ENCODE data around the gene TTLL10.

Gene TTLL10

DNA sequence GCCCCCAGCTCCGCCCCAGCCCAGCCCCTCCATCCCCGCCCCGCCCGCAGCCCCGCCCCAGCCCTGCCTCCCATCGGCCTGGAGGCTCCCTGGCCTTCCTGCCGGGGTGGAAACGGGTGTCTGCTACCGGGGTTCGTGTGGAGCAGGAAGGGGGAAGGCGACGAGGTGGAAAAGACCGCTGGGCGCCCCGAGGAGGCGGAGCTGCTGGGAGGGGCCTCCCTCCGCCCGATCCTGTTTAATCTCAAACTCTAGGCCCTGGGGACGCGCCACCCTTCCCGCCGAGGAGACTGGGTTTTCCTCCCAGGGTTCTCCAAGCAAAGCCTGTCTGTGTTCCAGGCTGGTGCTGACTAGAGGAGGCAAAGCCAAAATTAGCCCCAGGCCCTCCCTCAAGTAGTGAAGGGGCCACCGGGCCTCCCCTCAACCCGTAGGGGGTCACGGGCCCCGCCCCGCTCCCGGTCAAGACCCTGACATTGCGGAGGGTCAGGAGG lies 16.2 kb upstream of the TTLL10 start:
- DNase-seq (ENCODE audit: low read depth in 4 of 4, low spot score in 1 of 4): peak in 3 of 4 experiments; percentile 37 to 69 (median 42)

GRCh38 chr1:1157914-1158710 lies 15.6 kb upstream of the TTLL10 start:
- no peak for DNase-seq (ENCODE audit: low read depth in 4 of 4, low spot score in 1 of 4)

DNA sequence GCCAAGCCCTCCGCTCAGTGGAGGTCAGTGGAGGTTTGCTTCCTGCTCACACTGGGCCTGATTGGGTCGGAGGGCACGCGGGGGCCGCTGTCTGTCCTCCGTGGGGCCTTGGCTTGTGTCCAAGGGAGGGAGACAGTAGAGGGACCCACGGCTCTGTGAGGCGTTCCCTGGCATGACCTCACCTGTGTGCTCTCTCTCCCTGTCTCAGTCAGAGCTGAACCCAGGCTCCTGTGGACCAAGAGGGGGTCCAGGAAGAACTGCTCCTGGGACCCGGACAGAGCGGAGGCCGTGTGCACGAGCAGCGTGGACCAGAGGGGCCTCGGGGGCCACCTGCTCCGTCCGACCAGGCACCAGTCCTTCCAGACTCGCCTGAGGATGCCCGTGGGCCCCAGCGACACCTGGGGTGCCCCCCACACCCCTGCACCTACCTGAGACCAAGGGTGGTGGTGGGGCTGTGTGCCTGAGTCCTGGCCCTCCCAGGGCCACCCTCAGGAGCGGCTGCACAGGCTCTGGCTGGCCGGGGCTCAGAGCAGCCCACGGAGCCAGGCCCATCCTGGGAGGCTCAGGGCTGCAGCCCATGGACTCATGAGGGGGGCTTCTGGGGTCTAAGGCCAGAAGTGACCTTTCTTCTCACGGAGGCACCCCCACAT lies 13.3 kb upstream of the TTLL10 start:
- DNase-seq (ENCODE audit: low read depth in 4 of 4, low spot score in 1 of 4): no peak

DNA sequence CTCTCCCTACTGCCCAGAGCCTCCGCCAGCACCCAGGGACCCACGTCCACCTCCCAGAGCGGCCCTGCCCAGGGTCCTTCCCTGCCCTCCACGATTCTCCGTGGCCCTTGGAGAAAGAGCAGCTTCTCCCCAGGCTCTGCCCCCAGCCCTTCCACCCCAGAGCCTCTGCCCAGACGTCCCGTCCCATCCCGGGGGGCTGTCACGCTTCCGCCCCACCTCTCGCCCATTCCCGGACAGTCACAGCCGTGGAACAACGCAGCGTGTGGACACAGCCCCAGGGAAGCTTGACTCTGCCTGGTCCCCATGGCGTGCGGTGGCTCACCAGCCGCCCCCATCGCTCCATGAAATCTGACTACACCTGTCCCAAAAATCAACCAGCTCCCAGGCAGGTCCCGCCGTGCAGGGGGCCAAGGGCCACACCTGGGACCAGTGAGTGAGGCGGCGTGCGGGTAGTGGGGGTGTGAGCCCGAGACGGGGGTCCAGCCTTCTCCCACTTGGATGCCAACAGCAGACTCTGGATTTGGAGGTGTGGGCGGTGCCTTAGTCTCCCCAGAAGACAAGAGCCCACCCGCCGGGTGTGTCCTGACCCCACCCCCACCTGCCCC lies 12.5 kb upstream of the TTLL10 start:
- no peak for DNase-seq (ENCODE audit: low read depth in 4 of 4, low spot score in 1 of 4)

DNA sequence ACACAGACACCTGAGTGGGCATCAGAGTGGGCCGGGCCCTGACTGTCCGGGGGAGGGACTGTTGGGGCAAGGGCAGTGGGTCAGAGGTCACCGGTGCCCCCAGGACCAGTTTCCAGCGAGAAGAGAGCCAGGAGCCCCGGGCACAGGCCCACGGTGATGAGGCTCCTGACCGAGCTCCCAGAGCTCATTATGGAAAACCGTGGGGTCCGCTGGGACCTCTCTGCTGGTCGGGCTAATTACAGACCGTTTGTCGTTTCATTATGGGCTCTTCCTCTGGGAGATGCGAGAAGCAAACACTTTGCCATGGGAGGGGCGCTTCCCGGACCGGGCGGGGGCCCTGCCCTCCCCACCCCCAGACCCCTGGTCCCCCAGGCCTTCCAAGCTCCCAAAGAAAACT lies 12.0 kb upstream of the TTLL10 start:
- no peak for DNase-seq (ENCODE audit: low read depth in 4 of 4, low spot score in 1 of 4)

GRCh38 chr1:1162597-1163537 lies 10.8 kb upstream of the TTLL10 start:
- DNase-seq (ENCODE audit: low read depth in 4 of 4, low spot score in 1 of 4): no peak

- no peak for DNase-seq (ENCODE audit: low read depth in 4 of 4, low spot score in 1 of 4)
Observed at GRCh38 chr1:1163538-1164070, 10.1 kb upstream of the TTLL10 start.

GRCh38 chr1:1164361-1164700 lies 9.3 kb upstream of the TTLL10 start:
- DNase-seq (ENCODE audit: low read depth in 4 of 4, low spot score in 1 of 4): no peak

GRCh38 chr1:1164701-1165451 lies 8.8 kb upstream of the TTLL10 start:
- DNase-seq (ENCODE audit: low read depth in 4 of 4, low spot score in 1 of 4): no peak

- no peak for DNase-seq (ENCODE audit: low read depth in 4 of 4, low spot score in 1 of 4)
Observed at GRCh38 chr1:1165485-1165884, 8.2 kb upstream of the TTLL10 start.

DNA sequence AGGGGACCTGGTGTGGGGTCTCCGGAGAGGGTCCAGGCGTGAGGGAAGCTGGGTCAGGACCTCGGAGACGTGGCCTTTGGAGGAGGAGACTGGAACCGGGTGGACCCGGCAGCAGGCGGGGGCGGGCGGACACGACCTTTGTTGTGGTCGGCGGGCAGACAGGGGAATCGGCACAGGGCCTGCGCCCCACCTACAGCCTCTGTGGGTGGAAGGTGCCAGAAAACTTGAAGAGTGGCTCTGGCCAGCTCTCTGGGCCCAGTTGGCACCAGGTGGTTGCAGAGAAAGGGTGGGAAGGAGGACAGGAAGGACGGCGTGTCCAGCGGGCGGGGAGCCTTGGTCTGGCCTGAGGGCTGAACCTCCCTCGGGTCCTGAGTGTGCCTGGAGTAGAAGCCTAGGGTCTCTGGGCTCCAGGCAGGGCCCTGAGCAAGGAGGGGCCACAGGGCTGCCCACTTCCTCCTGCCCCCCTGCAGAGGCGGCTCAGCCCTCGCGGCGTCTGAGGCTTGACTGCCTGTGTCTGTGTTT lies 7.7 kb upstream of the TTLL10 start:
- no peak for DNase-seq (ENCODE audit: low read depth in 4 of 4, low spot score in 1 of 4)

DNA sequence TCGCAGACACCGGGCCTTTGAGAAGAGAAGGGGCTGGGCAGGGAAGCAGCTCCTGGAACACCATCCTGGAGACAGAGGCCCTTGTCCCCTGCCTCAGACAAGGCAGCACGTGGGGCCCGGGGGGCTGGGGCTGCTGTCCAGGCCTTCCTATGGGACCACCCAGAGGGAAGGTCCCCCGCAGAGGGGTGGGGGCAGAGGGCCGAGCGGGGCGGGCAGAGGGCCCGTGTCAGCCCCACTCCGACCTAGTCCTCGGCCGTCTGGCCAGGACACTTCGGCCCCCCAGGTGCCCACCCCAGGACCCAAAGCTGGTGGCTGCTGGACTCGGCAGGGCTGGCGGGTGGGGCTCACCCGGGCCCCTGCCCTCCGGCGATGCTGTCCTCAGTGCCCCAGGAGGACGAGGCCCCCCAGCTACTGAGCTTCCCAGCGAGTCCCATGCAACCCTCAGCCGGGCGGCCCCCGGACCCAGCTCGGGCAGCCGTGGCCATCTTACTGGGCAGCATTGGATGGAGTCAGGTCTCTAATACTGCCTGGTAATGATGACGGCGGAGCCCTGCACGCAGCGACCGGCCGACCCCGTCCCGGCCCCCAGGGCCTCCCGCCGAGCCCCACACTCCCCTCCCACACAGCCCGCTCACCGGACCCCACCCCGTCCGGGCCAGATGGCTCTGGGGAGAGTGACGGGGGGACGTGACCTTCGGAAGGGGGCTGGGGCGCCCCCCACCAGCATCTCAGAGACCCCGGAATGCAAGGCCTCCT lies 6.9 kb upstream of the TTLL10 start:
- DNase-seq (ENCODE audit: low read depth in 4 of 4, low spot score in 1 of 4): no peak

- DNase-seq (ENCODE audit: low read depth in 4 of 4, low spot score in 1 of 4): no peak
Observed at GRCh38 chr1:1167398-1167821, 6.3 kb upstream of the TTLL10 start.

DNA sequence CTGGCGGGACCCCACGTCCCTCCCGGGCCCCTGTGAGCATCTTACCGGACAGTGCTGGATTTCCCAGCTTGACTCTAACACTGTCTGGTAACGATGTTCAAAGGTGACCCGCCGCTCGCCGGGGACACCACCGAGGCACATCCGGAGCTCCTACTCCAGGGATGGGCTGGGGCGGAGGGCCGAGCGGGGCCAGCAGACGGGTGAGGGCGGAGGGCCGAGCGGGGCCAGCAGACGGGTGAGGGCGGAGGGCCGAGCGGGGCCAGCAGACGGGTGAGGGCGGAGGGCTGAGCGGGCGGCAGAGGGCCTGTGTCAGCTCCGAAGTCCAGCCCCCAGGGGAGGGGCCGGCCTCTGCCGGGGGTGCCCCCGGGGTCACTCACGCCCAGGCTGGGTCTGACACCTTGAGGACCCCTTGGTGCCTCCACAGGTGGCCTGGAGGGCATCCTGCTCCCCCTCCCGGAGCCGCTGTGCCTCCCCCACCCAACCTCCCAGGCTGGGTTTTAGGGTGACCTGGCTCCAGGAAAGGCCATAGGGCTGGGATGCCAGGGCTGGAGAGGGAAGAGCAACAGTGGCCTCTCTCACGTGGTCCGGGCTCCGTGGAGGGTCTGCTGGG lies 5.7 kb upstream of the TTLL10 start:
- DNase-seq (ENCODE audit: low read depth in 4 of 4, low spot score in 1 of 4): no peak

DNA sequence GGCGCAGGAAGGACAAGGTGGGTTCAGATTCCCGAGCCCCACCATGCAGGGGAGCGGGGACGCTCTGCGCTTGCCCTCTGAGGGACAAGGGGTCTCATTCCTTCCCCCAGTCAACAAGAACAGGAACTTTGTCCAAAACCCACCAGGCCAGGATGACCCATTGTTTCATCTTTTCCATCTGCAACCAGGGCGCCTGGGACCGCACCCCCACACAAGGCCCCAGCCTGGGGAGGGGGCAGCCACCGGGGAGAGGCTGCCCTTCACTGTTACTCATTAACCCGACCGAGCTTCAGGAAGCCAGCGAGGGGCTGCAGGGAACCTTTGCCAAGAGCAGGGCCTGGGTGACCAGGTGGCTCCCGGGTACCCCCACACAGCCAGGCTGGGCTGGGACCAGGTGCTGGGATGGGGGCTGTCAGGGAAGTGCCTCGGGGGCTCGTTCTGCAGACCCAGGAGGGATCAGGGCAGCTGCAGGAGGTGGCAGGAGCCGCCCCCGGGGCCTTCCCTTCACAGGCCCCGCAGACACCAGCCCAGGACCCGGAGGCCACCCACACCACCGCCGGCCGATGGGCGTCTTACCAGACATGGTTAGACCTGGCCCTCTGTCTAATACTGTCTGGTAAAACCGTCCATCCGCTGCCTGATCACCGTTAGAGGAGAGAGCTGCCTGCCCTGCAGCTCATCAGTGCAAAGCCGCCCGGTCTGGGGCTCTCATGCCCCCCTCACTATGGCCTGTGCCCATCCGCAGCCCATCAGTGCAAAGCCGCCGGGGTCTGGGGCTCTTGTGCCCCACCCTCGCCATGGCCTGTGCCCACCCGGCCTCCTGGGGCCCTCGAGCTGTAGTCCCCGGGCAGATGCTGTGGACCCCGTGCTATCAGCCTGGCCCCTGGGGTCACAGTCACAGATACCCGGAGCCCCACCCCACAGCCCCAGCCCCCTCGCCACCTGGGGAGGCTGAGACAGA lies 4.9 kb upstream of the TTLL10 start:
- no peak for DNase-seq (ENCODE audit: low read depth in 4 of 4, low spot score in 1 of 4)

GRCh38 chr1:1169429-1170214 lies 4.1 kb upstream of the TTLL10 start:
- no peak for DNase-seq (ENCODE audit: low read depth in 4 of 4, low spot score in 1 of 4)
